ENCODE results near the gene ATG2B.

ATG2B gene

DNA sequence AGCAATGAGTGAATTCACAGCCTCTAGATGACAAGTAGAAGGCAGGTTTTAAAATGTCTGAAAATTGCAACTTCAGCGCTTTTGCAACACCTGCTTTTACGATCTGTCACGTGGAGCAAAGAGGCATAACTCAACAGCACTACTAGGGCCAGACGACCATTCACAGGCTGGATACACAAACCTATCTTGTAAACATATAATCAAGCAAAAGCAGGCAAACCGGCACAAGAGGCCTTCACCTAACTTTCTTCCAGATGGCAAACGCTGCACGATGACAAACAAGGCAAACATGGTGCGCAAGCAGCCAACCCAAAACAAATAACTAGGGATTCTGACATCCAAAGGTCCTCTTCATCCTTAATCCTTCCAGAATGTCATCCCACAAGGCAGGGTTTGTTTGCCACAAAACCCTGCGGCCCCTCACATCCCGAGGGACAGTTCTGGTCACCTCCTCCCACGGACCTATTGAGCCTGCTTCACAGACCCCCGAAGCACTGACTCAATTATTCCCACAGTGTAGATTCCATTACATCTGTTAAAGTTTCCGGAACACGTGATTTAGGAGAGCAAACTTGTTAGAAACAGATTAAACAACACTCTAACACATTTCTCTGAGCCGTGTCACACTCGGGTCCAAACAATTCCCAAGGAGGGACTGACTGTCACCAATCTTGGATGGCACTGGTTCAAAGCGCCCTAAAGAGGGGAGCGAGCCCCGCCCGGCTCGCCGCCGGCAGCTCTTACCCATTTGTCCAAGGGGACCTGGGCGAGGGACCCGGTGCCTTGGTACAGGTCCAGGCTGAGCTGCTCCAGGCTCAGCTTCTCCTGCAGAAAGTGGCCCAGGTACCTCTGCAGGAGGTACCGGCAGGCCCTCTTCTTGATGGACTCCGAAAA, 823 bp downstream of the ATG2B start:
- Histone ChIP-seq H4K8ac (ENCODE audit: low read depth, low read length) (no peak overlapping the region), H3K18ac (ENCODE audit: low read length) (peak overlapping the region; percentile 66), H3K4me3 (ENCODE audit: low read length in 2 of 2) (peak overlapping the region; percentile 94 to 98), H2BK5ac (ENCODE audit: low read length) (peak overlapping the region; percentile 89), H2BK15ac (ENCODE audit: low read length) (no peak overlapping the region), H3K36me3 (replicated peaks in 1 of 2; ENCODE audit: control insufficient read depth in 2 of 2, insufficient read depth in 2 of 2, low read length in 2 of 2) (no peaks in the 10 kb centered on the region), H3K9me3 (replicated peaks in 1 of 2; ENCODE audit: control insufficient read depth in 2 of 2, insufficient read depth in 1 of 2, low read depth in 1 of 2, low read length in 2 of 2) (no peaks in the 10 kb centered on the region), H3K27ac (replicated peaks; ENCODE audit: low read length) (peak overlapping the region; percentile 84), H3K4me1 (ENCODE audit: control insufficient read depth in 2 of 2, insufficient read depth in 1 of 2, low read depth in 1 of 2, low read length in 2 of 2) (peaks cover 3 to 11% of the 10 kb centered on the region in 2 donors), H3K27me3 (ENCODE audit: control insufficient read depth in 3 of 3, insufficient read depth in 3 of 3, low read depth in 1 of 3, low read length in 3 of 3) (no peaks in the 10 kb centered on the region), H2BK12ac (ENCODE audit: low read length) (no peak overlapping the region), H3K4me2 (ENCODE audit: insufficient read depth, low read length, poor library complexity, severe bottlenecking) (peak overlapping the region; percentile 87), H3K79me1 (ENCODE audit: low read depth, low read length) (peaks cover 5% of the 10 kb centered on the region), H2AK5ac (ENCODE audit: low read depth, low read length) (no peak overlapping the region), H4K91ac (ENCODE audit: low read depth, low read length, poor library complexity) (no peak overlapping the region), H3K4ac (ENCODE audit: low read length) (no peak overlapping the region), H3K23ac (ENCODE audit: low read depth, low read length, poor library complexity) (peak overlapping the region; percentile 78), H2BK120ac (ENCODE audit: low read depth, low read length) (no peak overlapping the region), H2AFZ (ENCODE audit: low read length) (peak overlapping the region; percentile 99), H3K14ac (ENCODE audit: low read length) (no peak overlapping the region), H3K9ac (ENCODE audit: low read depth, low read length, poor library complexity) (peak overlapping the region; percentile 89)
- no CpG with 5 or more reads among the region's 27 CpGs for WGBS, 2 donors (ENCODE audit: extremely low coverage in 2 of 2, insufficient read length in 2 of 2, insufficient replicate concordance in 1 of 2)
- DNase-seq (ENCODE audit: low spot score) = no peak

DNA sequence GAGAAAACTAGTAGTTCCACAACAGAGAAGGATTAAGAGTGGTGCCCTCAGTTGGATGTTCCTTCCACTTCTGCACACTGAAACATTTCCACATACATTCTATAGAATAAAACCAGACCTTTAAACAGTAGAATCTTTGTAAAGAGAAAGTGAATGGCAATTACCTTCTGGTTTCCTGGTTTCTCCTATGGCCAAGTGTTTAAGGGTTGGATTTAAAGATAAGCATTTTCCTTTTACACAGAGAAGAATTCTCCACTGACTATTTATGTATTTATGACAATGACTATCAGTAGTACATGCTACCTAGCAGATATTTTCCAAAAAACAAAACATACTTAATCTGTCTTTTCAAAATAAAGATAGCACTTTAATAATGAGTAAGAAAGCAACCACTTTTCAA, 3.2 kb downstream of the ATG2B start:
- no peak overlapping the region for H2AK5ac ChIP-seq (ENCODE audit: low read depth, low read length)
- H3K4me3 ChIP-seq (ENCODE audit: low read length in 2 of 2) = no peak overlapping the region
- H3K4me2 ChIP-seq (ENCODE audit: insufficient read depth, low read length, poor library complexity, severe bottlenecking) = no peak overlapping the region
- H3K18ac ChIP-seq (ENCODE audit: low read length) = no peak overlapping the region
- no peak overlapping the region for H2BK12ac ChIP-seq (ENCODE audit: low read length)
- H2BK120ac ChIP-seq (ENCODE audit: low read depth, low read length) = no peak overlapping the region
- peaks cover 5% of the 10 kb centered on the region for H3K79me1 ChIP-seq (ENCODE audit: low read depth, low read length)
- H3K9me3 ChIP-seq (replicated peaks in 1 of 2; ENCODE audit: control insufficient read depth in 2 of 2, insufficient read depth in 1 of 2, low read depth in 1 of 2, low read length in 2 of 2) = no peaks in the 10 kb centered on the region
- DNase-seq (ENCODE audit: low spot score) = no peak
- no peak overlapping the region for H2AFZ ChIP-seq (ENCODE audit: low read length)
- no peak overlapping the region for H2BK5ac ChIP-seq (ENCODE audit: low read length)
- no peaks in the 10 kb centered on the region for H3K27me3 ChIP-seq (ENCODE audit: control insufficient read depth in 3 of 3, insufficient read depth in 3 of 3, low read depth in 1 of 3, low read length in 3 of 3)
- H3K9ac ChIP-seq (ENCODE audit: low read depth, low read length, poor library complexity) = no peak overlapping the region
- H3K4ac ChIP-seq (ENCODE audit: low read length) = no peak overlapping the region
- H3K4me1 ChIP-seq (ENCODE audit: control insufficient read depth in 2 of 2, insufficient read depth in 1 of 2, low read depth in 1 of 2, low read length in 2 of 2) = peaks cover 3 to 11% of the 10 kb centered on the region in 2 donors
- no peak overlapping the region for H4K91ac ChIP-seq (ENCODE audit: low read depth, low read length, poor library complexity)
- H2BK15ac ChIP-seq (ENCODE audit: low read length) = no peak overlapping the region
- H3K27ac ChIP-seq (replicated peaks; ENCODE audit: low read length) = no peak overlapping the region
- no peak overlapping the region for H3K23ac ChIP-seq (ENCODE audit: low read depth, low read length, poor library complexity)
- no peak overlapping the region for H3K14ac ChIP-seq (ENCODE audit: low read length)
- no peaks in the 10 kb centered on the region for H3K36me3 ChIP-seq (replicated peaks in 1 of 2; ENCODE audit: control insufficient read depth in 2 of 2, insufficient read depth in 2 of 2, low read length in 2 of 2)
- H4K8ac ChIP-seq (ENCODE audit: low read depth, low read length) = no peak overlapping the region

DNA sequence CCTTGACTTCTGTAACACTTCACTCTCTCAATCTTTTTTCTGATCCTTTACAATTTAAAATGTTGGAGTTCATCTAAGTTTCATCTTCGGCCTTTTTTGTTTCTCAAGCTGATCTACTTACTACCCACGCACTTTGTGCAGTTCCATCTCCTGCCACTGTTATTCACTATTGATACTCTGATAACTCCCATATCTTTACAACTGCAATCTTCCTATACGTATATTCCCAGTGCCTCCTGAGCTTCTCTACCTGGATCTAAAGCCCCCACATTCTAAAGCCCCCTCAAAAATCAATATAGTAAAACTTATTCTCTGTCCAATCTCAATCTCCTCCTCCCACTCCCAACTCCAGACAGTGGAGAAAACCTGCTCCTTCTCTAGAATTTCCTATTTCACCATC, 5.9 kb downstream of the ATG2B start:
- Histone ChIP-seq H3K23ac (ENCODE audit: low read depth, low read length, poor library complexity) (no peak overlapping the region), H3K9me3 (replicated peaks in 1 of 2; ENCODE audit: control insufficient read depth in 2 of 2, insufficient read depth in 1 of 2, low read depth in 1 of 2, low read length in 2 of 2) (peaks cover 0 to 3% of the 10 kb centered on the region in 2 donors), H3K18ac (ENCODE audit: low read length) (no peak overlapping the region), H3K4ac (ENCODE audit: low read length) (no peak overlapping the region), H2BK5ac (ENCODE audit: low read length) (no peak overlapping the region), H3K14ac (ENCODE audit: low read length) (no peak overlapping the region), H2BK15ac (ENCODE audit: low read length) (no peak overlapping the region), H3K27ac (replicated peaks; ENCODE audit: low read length) (no peak overlapping the region), H2BK120ac (ENCODE audit: low read depth, low read length) (no peak overlapping the region), H3K27me3 (ENCODE audit: control insufficient read depth in 3 of 3, insufficient read depth in 3 of 3, low read depth in 1 of 3, low read length in 3 of 3) (no peaks in the 10 kb centered on the region), H3K4me3 (ENCODE audit: low read length in 2 of 2) (no peak overlapping the region), H3K79me1 (ENCODE audit: low read depth, low read length) (no peaks in the 10 kb centered on the region), H3K4me2 (ENCODE audit: insufficient read depth, low read length, poor library complexity, severe bottlenecking) (no peak overlapping the region), H2AK5ac (ENCODE audit: low read depth, low read length) (no peak overlapping the region), H4K8ac (ENCODE audit: low read depth, low read length) (no peak overlapping the region), H3K9ac (ENCODE audit: low read depth, low read length, poor library complexity) (no peak overlapping the region), H3K36me3 (replicated peaks in 1 of 2; ENCODE audit: control insufficient read depth in 2 of 2, insufficient read depth in 2 of 2, low read length in 2 of 2) (no peaks in the 10 kb centered on the region), H2BK12ac (ENCODE audit: low read length) (no peak overlapping the region), H4K91ac (ENCODE audit: low read depth, low read length, poor library complexity) (no peak overlapping the region), H2AFZ (ENCODE audit: low read length) (no peak overlapping the region), H3K4me1 (ENCODE audit: control insufficient read depth in 2 of 2, insufficient read depth in 1 of 2, low read depth in 1 of 2, low read length in 2 of 2) (peaks cover 0 to 10% of the 10 kb centered on the region in 2 donors)
- WGBS, 2 donors (ENCODE audit: extremely low coverage in 2 of 2, insufficient read length in 2 of 2, insufficient replicate concordance in 1 of 2) = no CpG with 5 or more reads among the region's 3 CpGs
- DNase-seq (ENCODE audit: low spot score) = no peak

DNA sequence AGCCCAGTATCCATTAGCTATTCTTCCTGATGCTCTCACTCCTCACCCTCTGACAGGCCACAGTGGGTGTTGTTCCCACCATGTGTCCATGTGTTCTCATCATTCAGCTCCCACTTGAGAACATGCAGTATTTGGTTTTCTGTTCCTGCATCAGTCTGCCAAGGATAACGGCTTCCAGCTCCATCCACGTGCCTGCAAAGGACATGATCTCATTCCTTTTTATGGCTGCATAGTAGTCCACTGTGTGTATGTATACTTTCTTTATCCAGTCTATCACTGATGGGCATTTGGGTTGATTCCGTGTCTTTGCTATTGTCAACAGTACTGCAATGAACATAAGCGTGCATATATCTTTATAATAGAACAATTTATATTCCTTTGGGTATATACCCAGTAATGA, 8.9 kb downstream of the ATG2B start:
- Histone ChIP-seq H2BK120ac (ENCODE audit: low read depth, low read length) (no peak overlapping the region), H2AFZ (ENCODE audit: low read length) (no peak overlapping the region), H3K27ac (replicated peaks; ENCODE audit: low read length) (no peak overlapping the region), H3K4me1 (ENCODE audit: control insufficient read depth in 2 of 2, insufficient read depth in 1 of 2, low read depth in 1 of 2, low read length in 2 of 2) (no peaks in the 10 kb centered on the region), H3K4me3 (ENCODE audit: low read length in 2 of 2) (no peak overlapping the region), H3K18ac (ENCODE audit: low read length) (no peak overlapping the region), H2BK12ac (ENCODE audit: low read length) (no peak overlapping the region), H3K27me3 (ENCODE audit: control insufficient read depth in 3 of 3, insufficient read depth in 3 of 3, low read depth in 1 of 3, low read length in 3 of 3) (no peaks in the 10 kb centered on the region), H4K91ac (ENCODE audit: low read depth, low read length, poor library complexity) (no peak overlapping the region), H2AK5ac (ENCODE audit: low read depth, low read length) (no peak overlapping the region), H3K9ac (ENCODE audit: low read depth, low read length, poor library complexity) (no peak overlapping the region), H3K23ac (ENCODE audit: low read depth, low read length, poor library complexity) (no peak overlapping the region), H3K14ac (ENCODE audit: low read length) (no peak overlapping the region), H3K36me3 (replicated peaks in 1 of 2; ENCODE audit: control insufficient read depth in 2 of 2, insufficient read depth in 2 of 2, low read length in 2 of 2) (no peaks in the 10 kb centered on the region), H3K79me1 (ENCODE audit: low read depth, low read length) (peaks cover 3% of the 10 kb centered on the region), H2BK15ac (ENCODE audit: low read length) (no peak overlapping the region), H4K8ac (ENCODE audit: low read depth, low read length) (no peak overlapping the region), H2BK5ac (ENCODE audit: low read length) (no peak overlapping the region), H3K4me2 (ENCODE audit: insufficient read depth, low read length, poor library complexity, severe bottlenecking) (no peak overlapping the region), H3K9me3 (replicated peaks in 1 of 2; ENCODE audit: control insufficient read depth in 2 of 2, insufficient read depth in 1 of 2, low read depth in 1 of 2, low read length in 2 of 2) (peaks cover 0 to 3% of the 10 kb centered on the region in 2 donors), H3K4ac (ENCODE audit: low read length) (no peak overlapping the region)
- no CpG with 5 or more reads among the region's 4 CpGs for WGBS, 2 donors (ENCODE audit: extremely low coverage in 2 of 2, insufficient read length in 2 of 2, insufficient replicate concordance in 1 of 2)
- no peak for DNase-seq (ENCODE audit: low spot score)

Data from neuronal stem cell (in vitro differentiated cells).